Measurements from ENCODE around the gene TOMM6. TPM values are rescaled to one million over a fixed set of nuclear protein-coding genes. Genes with fewer than 3 reads are reported as not detected.

TOMM6 gene
- polyA plus RNA-seq (2012; rRNA removed), result 493 and 565 TPM in 2 replicates
- polyA plus RNA-seq (2012; cell fraction: cytosol; rRNA removed), result 608 and 661 TPM in 2 replicates
- polyA plus RNA-seq (2012; cell fraction: nucleus; rRNA removed), result 171 and 252 TPM in 2 replicates

GRCh38 chr6:41787219-41787917, at the start of gene TOMM6:
Gene TOMM6, plus strand, starts transcription at chr6:41787694. Its CDS starts 4 bp downstream, at chr6:41787698.
- H3K79me2 ChIP-seq (ENCODE audit: insufficient read depth), result peaks cover 26% of the 10 kb centered on the region
- no peaks in the 10 kb centered on the region for H4K20me1 ChIP-seq (ENCODE audit: insufficient read depth)
- no peaks in the 10 kb centered on the region for H3K27me3 ChIP-seq (ENCODE audit: insufficient read depth)
- peak within 1 kb of the TSS; percentile 100 for H3K9ac ChIP-seq
- H3K27ac ChIP-seq (ENCODE audit: low read depth in 2 of 2, low read length in 1 of 2), result peak within 1 kb of the TSS; percentile 90 to 93
- H3K4me3 ChIP-seq (ENCODE audit: low read depth in 2 of 2, low read length in 1 of 2), result peak within 1 kb of the TSS; percentile 66 to 100
- ChIA-PET CTCF (interaction anchor here (0.6 to 8.9 kb wide), 69 partner anchors 9 to 666 kb away, joined by 3 to 118 read pairs (median 6); partner anchors contain the start of genes BYSL, CCND3, MED20 and PGC), POLR2A (interaction anchor here (0.7 to 3.5 kb wide), 4 partner anchors 14 to 134 kb away, joined by 3 to 23 read pairs (median 8); partner anchors contain the start of genes BYSL, MED20 and TFEB)
- 0% methylated on average over 32 of the region's 55 CpGs for whole genome bisulfite sequencing (ENCODE audit: low lambda C conversion rate)
- H3K4me2 ChIP-seq, result peak within 1 kb of the TSS; percentile 92
- peak; percentile 91 for DNase-seq
- H2AFZ ChIP-seq (ENCODE audit: low read depth), result peak within 1 kb of the TSS; percentile 78; the same call in 1 of the 2 replicates
- H3F3A ChIP-seq (replicated peaks; ENCODE audit: insufficient read depth), result peaks cover 34% of the 10 kb centered on the region
- TF ChIP-seq GABPA (IDR thresholded peaks at IDR 0.05; ENCODE audit: low read depth) (peak; percentile 96), YY1 (IDR thresholded peaks at IDR 0.05; ENCODE audit: low read depth) (peak; percentile 93), PBX3 (IDR thresholded peaks at IDR 0.05) (peak; percentile 33; the same call in 1 of the 2 replicates), FOXM1 (IDR thresholded peaks at IDR 0.05; ENCODE audit: low read depth) (no peak), FOSL2 (IDR thresholded peaks at IDR 0.05; ENCODE audit: borderline replicate concordance, low read depth) (no peak), TAF1 (IDR thresholded peaks at IDR 0.05; ENCODE audit: borderline replicate concordance, low read depth, low read length) (peak; percentile 95), CTCF (IDR thresholded peaks at IDR 0.05) (peak; percentile 70), GATA2 (CRISPR knock-in tag; IDR thresholded peaks at IDR 0.05) (no peak), REST (IDR thresholded peaks at IDR 0.05; ENCODE audit: low read depth, low read length) (peak; percentile 62; the same call in 1 of the 2 replicates), RXRA (IDR thresholded peaks at IDR 0.05; ENCODE audit: borderline replicate concordance, low read depth) (no peak), TEAD4 (IDR thresholded peaks at IDR 0.05; ENCODE audit: borderline replicate concordance, insufficient read depth) (peak; percentile 21; the same call in 1 of the 2 replicates), IRF3 (IDR thresholded peaks at IDR 0.05; ENCODE audit: low read depth, low read length) (no peak), SMC3 (IDR thresholded peaks at IDR 0.05; ENCODE audit: low read depth, low read length) (peak; percentile 1; the same call in 1 of the 2 replicates), RAD21 (IDR thresholded peaks at IDR 0.05; ENCODE audit: low read length) (peak; percentile 13; the same call in 1 of the 2 replicates), NRF1 (IDR thresholded peaks at IDR 0.05; ENCODE audit: low read depth, low read length) (no peak), POLR2AphosphoS5 (IDR thresholded peaks at IDR 0.05; ENCODE audit: low read depth, low read length) (peak; percentile 96), NFIC (IDR thresholded peaks at IDR 0.05; ENCODE audit: borderline replicate concordance) (no peak), CHD2 (IDR thresholded peaks at IDR 0.05; ENCODE audit: low read length, partially characterized antibody) (peak; percentile 63), ELF1 (IDR thresholded peaks at IDR 0.05) (peak; percentile 93), MAX (IDR thresholded peaks at IDR 0.05; ENCODE audit: low read depth) (peak; percentile 89; the same call in 1 of the 2 replicates), RCOR1 (IDR thresholded peaks at IDR 0.05; ENCODE audit: low read length) (no peak), SIN3A (IDR thresholded peaks at IDR 0.05; ENCODE audit: borderline replicate concordance, low read depth, low read length) (peak; percentile 86), FOXJ3 (CRISPR knock-in tag; IDR thresholded peaks at IDR 0.05) (0 out of 2 replicates have a peak, but pooled peaks have one; percentile 6), MXI1 (IDR thresholded peaks at IDR 0.05; ENCODE audit: low read depth, low read length) (peak; percentile 81)
- peaks cover 9 to 17% of the 10 kb centered on the region in 2 experiments; a peak in 2 of 4 replicates for H3K4me1 ChIP-seq (ENCODE audit: control insufficient read depth in 1 of 2, insufficient read depth in 2 of 2, low read depth in 1 of 2, low read length in 1 of 2)
- H3K36me3 ChIP-seq (replicated peaks in 1 of 2; ENCODE audit: control insufficient read depth in 1 of 2, insufficient read depth in 2 of 2, low read length in 1 of 2), result peaks cover 34 to 43% of the 10 kb centered on the region in 2 experiments
- H3K9me2 ChIP-seq, result no peaks in the 10 kb centered on the region
- H3K9me3 ChIP-seq, result no peaks in the 10 kb centered on the region

All from SK-N-SH (cell line).